ENCODE results near the gene LRP5.
"Not testable (repeated sequence)": the region's sequence is repeated elsewhere in the genome, so short reads cannot be mapped to it uniquely, and the experiment has no call there.

The LRP5 gene

GRCh38 chr11:68329536-68329935, 17.1 kb downstream of the LRP5 start:
- no peak for DNase-seq (ENCODE audit: low spot score)

GRCh38 chr11:68329978-68330699, 17.7 kb downstream of the LRP5 start:
- no peak for DNase-seq (ENCODE audit: low spot score)

DNA sequence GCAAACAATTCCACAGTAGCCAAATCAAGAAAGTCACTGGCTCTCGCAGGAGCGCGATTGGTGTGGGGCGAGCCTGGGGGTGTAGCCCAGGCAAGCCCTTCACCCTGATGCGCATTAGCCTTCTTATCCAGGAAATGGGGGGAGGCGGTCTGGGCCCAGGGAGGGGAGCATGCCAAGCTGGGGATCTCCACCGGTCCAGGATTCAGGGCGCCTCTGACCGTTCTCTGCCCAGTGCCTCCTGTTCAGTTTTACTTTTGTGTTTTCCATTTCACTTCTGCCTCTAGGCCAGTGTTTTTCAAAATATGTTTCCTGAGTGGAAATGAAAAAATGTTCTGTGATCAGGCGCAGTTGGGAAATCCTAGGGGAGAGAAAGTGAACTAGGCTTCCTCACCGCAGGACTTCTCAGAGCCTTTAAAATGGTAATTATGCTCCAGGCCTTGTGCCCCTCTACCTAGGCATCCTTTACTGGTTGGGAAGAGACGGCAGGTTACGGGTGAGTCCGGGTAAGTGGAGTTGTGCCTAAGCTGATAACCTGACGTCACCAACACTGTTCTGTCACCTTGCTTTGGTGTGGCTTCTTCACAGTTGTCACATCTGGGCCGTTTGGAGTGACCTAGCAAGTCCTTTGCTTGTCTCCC, 18.4 kb downstream of the LRP5 start:
- DNase-seq (ENCODE audit: low spot score): no peak

DNA sequence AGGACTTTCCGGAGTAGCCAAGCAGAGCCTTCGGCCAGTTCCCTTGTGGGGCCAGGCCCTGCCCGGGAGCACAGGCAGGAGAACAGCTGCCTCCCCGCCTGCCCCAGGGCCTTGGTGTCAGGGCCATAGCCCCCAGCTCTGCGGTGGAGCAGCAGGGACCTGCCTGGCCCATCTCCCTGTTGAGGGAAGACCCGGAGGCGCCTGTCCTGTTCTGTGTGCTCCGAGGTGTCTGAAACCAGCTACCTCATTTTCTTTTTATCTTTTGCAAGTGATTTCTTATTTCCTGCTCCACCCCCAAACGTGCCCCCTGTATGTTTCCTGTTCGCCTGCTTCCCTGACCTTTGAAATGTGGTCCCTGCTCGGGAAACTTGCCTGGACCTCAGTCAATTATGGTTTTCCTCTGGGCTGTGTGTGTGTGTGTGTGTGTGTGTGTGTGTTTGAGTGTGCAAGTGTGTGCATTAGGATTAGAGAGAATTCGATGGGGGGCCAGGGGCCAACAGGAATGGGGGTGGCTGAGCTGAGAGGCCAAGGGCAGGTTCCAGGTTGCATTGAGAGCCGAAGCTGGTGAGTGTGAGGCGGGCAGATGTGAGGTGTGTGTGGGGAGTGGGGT, 19.1 kb downstream of the LRP5 start:
- no peak for DNase-seq (ENCODE audit: low spot score)

DNA sequence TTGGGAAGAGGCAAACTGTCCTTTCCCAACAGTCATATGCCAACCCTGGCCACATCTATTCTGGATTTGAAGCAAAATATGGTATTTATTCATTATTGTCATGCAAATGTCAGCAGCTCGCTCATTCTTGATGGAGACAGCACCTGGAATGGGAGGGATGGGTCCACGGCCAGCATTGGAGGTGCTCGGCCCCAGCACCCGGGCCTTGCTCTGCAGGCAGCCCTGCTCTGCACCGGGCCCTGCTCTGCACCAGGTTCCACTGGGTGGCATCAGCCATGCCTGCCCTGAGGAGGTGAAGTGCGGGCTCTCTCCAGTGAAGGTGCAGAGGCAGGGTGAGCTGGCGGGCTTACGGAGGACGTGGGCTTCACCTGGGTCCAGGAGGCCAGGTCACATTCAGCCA, 19.8 kb downstream of the LRP5 start:
- no peak for DNase-seq (ENCODE audit: low spot score)

DNA sequence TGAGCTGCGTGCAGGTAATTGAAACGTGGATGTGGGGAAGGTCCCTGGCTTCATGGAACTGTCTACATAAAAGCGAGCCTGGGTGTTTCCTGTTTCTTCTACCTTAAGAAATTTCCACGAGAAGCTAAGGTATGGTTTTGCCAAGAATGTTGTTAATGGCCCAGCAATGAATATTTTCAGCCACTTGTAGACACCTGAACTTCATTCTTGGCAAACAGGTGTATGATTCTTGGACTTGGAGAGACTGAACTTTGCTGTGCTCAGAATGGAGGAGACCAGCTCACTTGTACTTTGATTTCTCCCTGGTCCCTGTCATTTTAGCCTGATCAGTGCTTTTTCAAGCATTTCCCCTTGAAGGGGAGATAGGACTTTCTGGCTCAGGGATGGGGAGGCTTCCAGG, 20.8 kb downstream of the LRP5 start:
- DNase-seq (ENCODE audit: low spot score): no peak

GRCh38 chr11:68334923-68335322, 22.5 kb downstream of the LRP5 start:
- DNase-seq (ENCODE audit: low spot score): no peak

DNA sequence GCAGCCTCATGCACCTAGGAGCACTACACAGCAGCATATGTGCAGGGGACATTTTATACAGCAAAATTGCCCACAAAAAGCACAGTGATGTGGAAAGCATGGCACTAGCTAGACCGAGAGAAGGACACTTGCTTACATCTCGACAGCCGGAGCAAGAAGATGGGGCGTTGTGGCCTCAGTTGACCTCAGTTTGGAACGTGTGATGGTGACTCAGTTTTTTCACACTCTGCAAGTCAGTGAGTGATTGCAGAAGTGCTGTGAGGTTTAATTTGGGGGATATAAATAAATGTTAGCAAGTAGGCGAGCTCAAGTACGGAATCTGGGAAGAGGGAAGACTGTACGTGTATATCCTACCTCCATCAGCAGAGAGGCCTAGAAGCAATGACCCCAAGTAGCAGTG, 23.3 kb downstream of the LRP5 start:
- no peak for DNase-seq (ENCODE audit: low spot score)

DNA sequence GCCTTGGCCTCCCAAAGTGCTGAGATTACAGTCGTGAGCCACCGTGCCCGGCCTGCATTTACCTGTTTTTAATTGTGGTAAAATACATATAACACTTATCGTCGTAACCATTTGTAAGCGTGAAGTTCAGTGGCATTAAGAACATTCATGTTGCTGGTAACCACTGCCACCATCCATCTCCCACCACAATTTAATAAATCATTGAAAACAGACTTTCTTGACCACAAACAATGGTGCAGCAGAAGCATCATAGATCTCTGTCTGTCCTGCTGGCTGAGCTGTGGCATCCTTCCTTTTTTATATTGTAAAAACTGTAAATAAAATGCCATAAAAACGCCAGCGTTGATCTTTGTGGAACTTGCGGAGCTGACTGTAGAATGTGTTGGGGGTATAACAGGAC, 24.3 kb downstream of the LRP5 start:
- no peak for DNase-seq (ENCODE audit: low spot score)

DNA sequence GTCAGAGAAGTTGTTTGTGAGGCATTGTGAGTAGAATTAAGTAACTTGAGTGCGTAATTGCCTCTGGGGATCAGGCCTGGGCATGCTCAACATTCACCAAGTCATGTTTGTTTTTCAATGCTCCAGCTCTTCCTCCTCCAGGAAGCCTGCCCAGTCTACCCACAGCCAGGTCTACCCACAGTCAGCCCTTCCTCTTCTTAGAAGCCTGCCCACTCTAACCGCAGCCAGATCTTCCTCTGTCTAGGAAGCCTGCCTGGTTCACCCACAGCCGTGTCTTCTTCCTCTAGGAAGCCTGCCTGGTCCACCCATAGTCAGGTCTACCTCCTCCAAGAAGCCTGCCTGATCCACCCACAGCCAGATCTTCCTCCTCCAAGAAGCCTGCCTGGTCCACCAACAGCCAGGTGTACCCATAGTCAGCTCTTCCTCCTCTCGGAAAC, 25.0 kb downstream of the LRP5 start:
- DNase-seq (ENCODE audit: low spot score): no peak

DNA sequence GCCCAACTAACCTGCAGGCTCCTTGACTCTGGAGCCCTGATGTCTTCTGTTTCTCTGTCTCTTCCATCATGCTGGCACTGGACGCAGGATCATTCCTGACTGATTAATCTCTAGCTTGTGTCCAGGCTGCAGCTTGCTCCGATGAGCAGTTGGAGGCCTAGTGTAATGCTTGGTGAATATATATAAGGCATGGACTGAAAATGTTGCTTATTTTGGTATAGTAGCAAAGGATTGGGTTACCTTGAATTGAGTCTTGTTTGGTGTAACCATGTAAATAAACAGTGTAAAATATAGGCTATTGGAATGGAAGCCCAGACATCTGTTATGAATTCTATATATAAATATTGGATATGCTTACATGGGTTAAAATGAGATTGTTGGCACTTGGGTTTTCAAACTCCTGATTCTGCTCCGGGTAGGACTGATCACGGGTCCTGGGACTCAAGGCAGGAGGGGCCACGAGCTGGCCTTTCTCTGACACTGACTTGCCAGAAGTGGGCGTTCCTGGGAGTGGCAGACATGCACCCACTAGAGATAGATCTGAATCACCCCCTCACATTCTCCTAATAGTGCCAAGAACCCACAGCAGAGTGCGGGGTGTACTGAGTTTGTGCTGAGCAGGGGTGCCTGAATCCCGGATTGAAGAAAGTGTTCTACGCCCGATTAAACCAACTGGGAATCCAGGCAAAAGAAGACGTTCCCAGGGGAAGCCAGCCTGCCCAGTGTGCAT, 25.8 kb downstream of the LRP5 start:
- DNase-seq (ENCODE audit: low spot score): peak; percentile 83

- DNase-seq (ENCODE audit: low spot score): no peak
Measured at GRCh38 chr11:68340003-68340767, 27.8 kb downstream of the LRP5 start.

GRCh38 chr11:68340784-68341556, 28.6 kb downstream of the LRP5 start:
- DNase-seq (ENCODE audit: low spot score): no peak

DNA sequence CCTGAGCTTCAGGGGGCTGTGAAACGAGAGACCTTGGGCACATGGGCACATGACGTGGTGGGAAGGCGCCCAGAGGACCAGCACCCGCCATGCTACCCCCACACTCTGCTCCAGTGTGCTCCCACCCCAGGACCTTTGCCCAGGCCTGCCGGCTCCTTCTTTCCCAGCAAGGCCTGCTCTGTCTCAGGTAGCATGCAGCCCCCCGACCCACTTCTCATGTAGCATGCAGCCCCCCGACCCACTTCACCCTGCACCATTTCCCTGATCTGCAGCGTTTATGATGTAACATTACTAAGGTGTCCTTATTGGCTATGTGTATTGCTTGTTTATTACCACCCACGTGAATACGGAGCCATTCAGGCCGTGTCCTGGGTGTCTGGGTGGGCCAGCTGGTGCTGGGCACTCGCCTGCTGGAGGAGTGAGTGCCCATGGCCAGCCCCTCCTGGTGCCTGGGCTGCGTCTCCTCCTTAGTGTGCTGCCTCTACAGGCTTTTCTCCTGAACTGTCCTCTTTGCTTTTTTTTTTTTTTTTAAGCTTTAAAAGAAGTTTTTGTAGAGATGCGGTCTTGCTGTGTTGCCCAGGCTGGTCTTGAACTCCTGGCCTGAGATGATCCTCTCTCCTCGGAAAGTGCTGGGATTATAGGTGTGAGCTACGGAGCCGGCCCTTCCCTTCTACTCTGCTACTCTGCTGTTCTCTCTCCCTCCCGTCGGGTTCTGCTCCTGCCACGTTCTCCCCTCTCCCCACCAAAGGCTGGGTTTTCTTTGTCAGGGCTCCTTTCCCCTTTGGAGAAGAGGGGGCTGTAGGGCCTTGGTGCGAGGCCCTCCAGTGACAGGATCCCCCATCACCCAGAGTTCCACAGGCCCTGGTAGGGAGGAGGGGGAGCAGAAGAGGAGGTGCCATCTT, 29.4 kb downstream of the LRP5 start:
- no peak for DNase-seq (ENCODE audit: low spot score)

GRCh38 chr11:68342459-68343158, 30.2 kb downstream of the LRP5 start:
- DNase-seq (ENCODE audit: low spot score): no peak

DNA sequence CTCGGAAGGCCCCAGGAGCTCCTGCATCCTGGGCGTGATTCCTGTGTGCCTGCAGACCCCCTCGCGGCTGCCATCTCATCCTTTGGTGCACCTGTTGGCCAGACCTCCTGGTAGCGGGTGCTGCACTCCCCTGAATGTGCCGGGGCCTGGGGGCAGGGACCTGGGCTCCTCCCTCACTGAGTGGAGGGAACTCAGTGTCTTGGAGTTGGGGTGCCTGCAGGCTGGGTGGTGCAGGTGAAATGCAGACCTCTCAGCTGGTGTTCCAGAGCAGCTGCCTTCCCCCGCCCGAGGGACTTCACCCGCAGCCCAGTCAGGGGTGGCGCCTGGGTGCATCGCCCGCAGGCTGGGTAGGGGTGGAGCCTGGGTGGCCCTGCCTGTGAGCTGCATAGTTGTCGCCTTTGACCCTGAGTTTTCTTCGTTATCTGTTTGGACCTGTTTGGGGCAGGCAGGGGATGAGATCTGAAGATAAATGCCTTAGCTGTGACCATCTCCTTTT, 31.4 kb downstream of the LRP5 start:
- no peak for DNase-seq (ENCODE audit: low spot score)

- not testable (repeated sequence) for DNase-seq (ENCODE audit: low spot score)
Measured at GRCh38 chr11:68344821-68345220, 32.4 kb downstream of the LRP5 start.

DNA sequence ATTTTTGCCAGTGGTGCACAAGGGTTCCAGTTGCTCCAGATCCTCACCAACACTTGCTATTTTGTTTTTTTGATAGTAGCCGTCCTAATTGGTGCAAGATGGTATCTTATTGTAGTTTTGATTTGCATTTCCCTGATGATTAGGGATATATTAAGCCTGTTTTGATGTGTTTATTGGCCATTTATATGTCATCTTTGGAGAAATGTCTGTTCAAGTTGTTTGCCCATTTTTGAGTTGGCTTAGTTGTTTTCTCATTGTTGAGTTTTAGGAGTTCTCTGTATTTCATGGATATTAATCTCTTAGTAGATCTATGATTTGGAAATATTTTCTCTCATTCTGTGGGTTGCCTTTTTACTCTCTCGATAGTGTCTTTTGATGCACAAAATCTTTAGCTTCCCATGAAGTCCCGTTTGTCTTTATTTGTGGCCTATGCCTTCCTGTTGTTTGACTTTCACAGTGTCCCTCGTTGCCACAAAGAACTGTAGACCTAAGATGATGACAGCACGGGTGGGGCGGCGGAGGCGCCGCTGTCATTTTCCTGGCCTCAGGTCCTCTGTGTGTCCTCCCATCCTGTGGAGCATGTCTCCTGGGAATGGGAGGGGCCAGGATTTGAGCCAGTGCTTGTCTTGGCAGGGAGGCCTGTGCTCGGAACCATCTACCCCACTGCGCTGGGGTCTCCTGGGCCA, 33.5 kb downstream of the LRP5 start:
- no peak for DNase-seq (ENCODE audit: low spot score)

DNA sequence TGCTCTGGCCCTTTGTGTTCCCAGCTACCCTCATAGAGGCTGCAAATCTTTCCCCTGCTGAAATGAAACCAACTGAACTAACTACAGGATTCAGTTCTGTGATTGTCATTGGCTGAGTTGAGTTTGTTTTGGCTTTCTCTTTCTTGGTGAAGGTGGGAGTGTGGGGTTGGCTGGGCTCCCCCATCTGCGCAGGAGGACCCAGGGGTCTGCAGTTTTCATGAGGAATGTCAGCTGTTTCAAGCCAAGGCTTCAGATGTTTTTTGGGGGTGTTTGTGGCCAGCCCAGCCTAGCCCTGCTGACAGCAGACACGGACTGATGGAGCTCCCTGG, 34.0 kb downstream of the LRP5 start:
- DNase-seq (ENCODE audit: low spot score): no peak

Data from AG20443 (cell line).